ENCODE measurements around the gene KRT222.

Gene KRT222

GRCh38 chr17:40659911-40660310 lies 5.1 kb downstream of the KRT222 start:
- Histone ChIP-seq H3K27ac (ENCODE audit: low read depth, low read length, poor library complexity, severe bottlenecking) (no peak overlapping the region), H4K20me1 (ENCODE audit: insufficient read depth, low read length) (no peaks in the 10 kb centered on the region), H2AFZ (ENCODE audit: low read length) (no peak overlapping the region), H3K9me3 (ENCODE audit: low read length) (no peaks in the 10 kb centered on the region), H3K4me1 (ENCODE audit: insufficient read depth, low read length, severe bottlenecking) (no peaks in the 10 kb centered on the region), H3K4me3 (ENCODE audit: low read depth, low read length, poor library complexity, severe bottlenecking) (no peak overlapping the region), H3K9me2 (ENCODE audit: low read depth, low read length) (no peaks in the 10 kb centered on the region), H3K9ac (ENCODE audit: low read length) (no peak overlapping the region), H3K27me3 (ENCODE audit: insufficient read depth, low read length) (no peaks in the 10 kb centered on the region), H3K4me2 (ENCODE audit: low read length) (no peak overlapping the region), H3K79me2 (ENCODE audit: insufficient read depth, low read length) (no peaks in the 10 kb centered on the region), H3F3A (ENCODE audit: insufficient read depth, low read length) (no peaks in the 10 kb centered on the region), H3K36me3 (ENCODE audit: insufficient read depth, low read length) (no peaks in the 10 kb centered on the region)
- TF ChIP-seq CTCF (IDR thresholded peaks at IDR 0.05; ENCODE audit: low read length), result no peak
- no peak for TF ChIP-seq EZH2 (IDR thresholded peaks at IDR 0.05; ENCODE audit: borderline replicate concordance, low read length)

GRCh38 chr17:40658396-40658795 lies 6.6 kb downstream of the KRT222 start:
- Histone ChIP-seq H3K36me3 (ENCODE audit: insufficient read depth, low read length) (no peaks in the 10 kb centered on the region), H3K79me2 (ENCODE audit: insufficient read depth, low read length) (no peaks in the 10 kb centered on the region), H3K4me2 (ENCODE audit: low read length) (no peak overlapping the region), H3K9me2 (ENCODE audit: low read depth, low read length) (no peaks in the 10 kb centered on the region), H3K4me3 (ENCODE audit: low read depth, low read length, poor library complexity, severe bottlenecking) (no peak overlapping the region), H2AFZ (ENCODE audit: low read length) (no peak overlapping the region), H3K9me3 (ENCODE audit: low read length) (no peaks in the 10 kb centered on the region), H3K27ac (ENCODE audit: low read depth, low read length, poor library complexity, severe bottlenecking) (no peak overlapping the region), H3K4me1 (ENCODE audit: insufficient read depth, low read length, severe bottlenecking) (no peaks in the 10 kb centered on the region), H3K9ac (ENCODE audit: low read length) (no peak overlapping the region), H4K20me1 (ENCODE audit: insufficient read depth, low read length) (no peaks in the 10 kb centered on the region), H3F3A (ENCODE audit: insufficient read depth, low read length) (no peaks in the 10 kb centered on the region), H3K27me3 (ENCODE audit: insufficient read depth, low read length) (no peaks in the 10 kb centered on the region)
- TF ChIP-seq EZH2 (IDR thresholded peaks at IDR 0.05; ENCODE audit: borderline replicate concordance, low read length) (no peak), CTCF (IDR thresholded peaks at IDR 0.05; ENCODE audit: low read length) (no peak)

GRCh38 chr17:40651939-40652338 lies 13.0 kb downstream of the KRT222 start:
- H3K36me3 ChIP-seq (ENCODE audit: insufficient read depth, low read length), result no peaks in the 10 kb centered on the region
- H3K27ac ChIP-seq (ENCODE audit: low read depth, low read length, poor library complexity, severe bottlenecking), result no peak overlapping the region
- no peak overlapping the region for H3K9ac ChIP-seq (ENCODE audit: low read length)
- no peaks in the 10 kb centered on the region for H3F3A ChIP-seq (ENCODE audit: insufficient read depth, low read length)
- H3K4me3 ChIP-seq (ENCODE audit: low read depth, low read length, poor library complexity, severe bottlenecking), result no peak overlapping the region
- H2AFZ ChIP-seq (ENCODE audit: low read length), result no peak overlapping the region
- no peak overlapping the region for H3K4me2 ChIP-seq (ENCODE audit: low read length)
- no peaks in the 10 kb centered on the region for H3K9me2 ChIP-seq (ENCODE audit: low read depth, low read length)
- H3K4me1 ChIP-seq (ENCODE audit: insufficient read depth, low read length, severe bottlenecking), result peaks cover 8% of the 10 kb centered on the region
- no peaks in the 10 kb centered on the region for H3K9me3 ChIP-seq (ENCODE audit: low read length)
- TF ChIP-seq EZH2 (IDR thresholded peaks at IDR 0.05; ENCODE audit: borderline replicate concordance, low read length) (no peak), CTCF (IDR thresholded peaks at IDR 0.05; ENCODE audit: low read length) (no peak)
- H3K79me2 ChIP-seq (ENCODE audit: insufficient read depth, low read length), result peaks cover 5% of the 10 kb centered on the region
- no peaks in the 10 kb centered on the region for H4K20me1 ChIP-seq (ENCODE audit: insufficient read depth, low read length)
- H3K27me3 ChIP-seq (ENCODE audit: insufficient read depth, low read length), result no peaks in the 10 kb centered on the region

Data from OCI-LY1 (cell line).